Dendritic cell treated with granulocyte-macrophage colony-stimulating factor and Interleukin-4, amounts not matched to agents 40 ng/mL and 50 ng/mL, for 4 days (primary cell): ENCODE measurements around the gene EMID1.
"Not testable (repeated sequence)": the region's sequence is repeated elsewhere in the genome, so short reads cannot be mapped to it uniquely, and the experiment has no call there.

Source experiments
- H3K27ac Mint-ChIP-seq: one replicate; pipeline ENCODE4 v1.8.0; 2022; ENCODE audit warnings: mild to moderate bottlenecking, mixed read lengths
- H3K27me3 Mint-ChIP-seq: one replicate; pipeline ENCODE4 v1.8.0; 2022; ENCODE audit warnings: mild to moderate bottlenecking, mixed read lengths
- H3K36me3 Mint-ChIP-seq: one replicate; pipeline ENCODE4 v1.8.0; 2022; ENCODE audit warnings: low read depth, mixed read lengths
- H3K4me1 Mint-ChIP-seq: one replicate; pipeline ENCODE4 v1.8.0; 2022; ENCODE audit warnings: low read depth, mixed read lengths
- H3K4me3 Mint-ChIP-seq: one replicate; pipeline ENCODE4 v1.8.0; 2022; ENCODE audit warnings: mild to moderate bottlenecking, moderate library complexity, mixed read lengths
- H3K9me3 Mint-ChIP-seq: one replicate; pipeline ENCODE4 v1.8.0; 2022; ENCODE audit warnings: mixed read lengths
- intact Hi-C: fragments of 100-400 bp; cut with micrococcal nuclease; formaldehyde crosslinking; loops from one replicate; pipeline ENCODE4 v1.15.0; 2022

Gene EMID1

GRCh38 chr22:29247891-29248290, 42.2 kb downstream of the EMID1 start:
- H3K4me3 Mint-ChIP-seq, H3K9me3 Mint-ChIP-seq, H3K36me3 Mint-ChIP-seq, H3K27ac Mint-ChIP-seq, H3K27me3 Mint-ChIP-seq, H3K4me1 Mint-ChIP-seq: not testable (repeated sequence)
- intact Hi-C loops, result loop anchor here (10.0 kb wide), 1 partner anchor 93 kb away; no protein-coding TSS in a partner anchor

DNA sequence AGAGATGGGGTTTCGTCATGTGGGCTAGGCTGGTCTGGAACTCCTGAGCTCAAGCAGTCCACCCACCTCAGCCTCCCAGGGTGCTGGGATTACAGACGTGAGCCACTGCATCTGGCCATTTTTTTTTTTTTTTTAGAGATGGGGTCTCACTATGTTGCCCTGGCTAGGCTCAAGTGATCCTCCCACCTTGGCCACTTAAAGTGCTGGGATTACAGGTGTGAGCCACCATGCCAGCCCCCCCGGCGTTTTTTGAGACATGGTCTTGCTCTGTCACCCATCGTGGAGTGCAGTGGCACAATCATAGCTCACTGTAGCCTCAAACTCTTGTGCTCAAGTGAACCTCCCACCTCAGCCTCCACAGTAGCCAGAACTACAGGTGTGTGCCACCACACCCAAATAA, 45.6 kb downstream of the EMID1 start:
- intact Hi-C loops, result no loop called here
- Mint-ChIP-seq H3K27me3 (no peaks in the 10 kb centered on the region), H3K36me3 (no peaks in the 10 kb centered on the region), H3K9me3 (no peaks in the 10 kb centered on the region), H3K4me3 (no peak overlapping the region), H3K27ac (no peak overlapping the region), H3K4me1 (no peaks in the 10 kb centered on the region)

GRCh38 chr22:29251981-29252911, 46.5 kb downstream of the EMID1 start:
- H3K4me1 Mint-ChIP-seq, result no peaks in the 10 kb centered on the region
- no peak overlapping the region for H3K4me3 Mint-ChIP-seq
- H3K9me3 Mint-ChIP-seq, result no peaks in the 10 kb centered on the region
- no peaks in the 10 kb centered on the region for H3K27me3 Mint-ChIP-seq
- intact Hi-C loops, result no loop called here
- H3K27ac Mint-ChIP-seq, result no peak overlapping the region
- H3K36me3 Mint-ChIP-seq, result no peaks in the 10 kb centered on the region

GRCh38 chr22:29253561-29254285, 48.0 kb downstream of the EMID1 start:
- no peaks in the 10 kb centered on the region for H3K9me3 Mint-ChIP-seq

DNA sequence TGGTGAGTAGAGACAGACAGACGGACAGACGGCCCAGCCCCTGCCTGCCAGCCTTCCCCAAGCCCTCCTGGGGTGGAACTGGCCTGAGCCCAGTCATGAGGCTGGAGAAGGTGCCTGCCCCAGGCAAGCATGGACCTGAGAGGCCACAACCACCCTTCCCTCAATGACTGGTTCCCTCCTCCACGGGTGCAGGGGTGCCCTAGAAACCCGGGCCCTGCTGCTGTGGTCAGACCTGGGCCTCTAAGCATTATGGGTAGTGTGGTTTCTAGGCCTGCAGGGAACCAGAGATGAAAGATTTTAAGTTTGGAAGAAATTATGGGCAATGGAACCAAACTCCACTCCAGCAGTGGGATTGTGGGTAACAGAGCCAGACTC, 48.6 kb downstream of the EMID1 start:
- intact Hi-C loops, result no loop called here

More at GRCh38 chr22:29253561-29254285, 48.0 kb downstream of the EMID1 start:
- Mint-ChIP-seq H3K4me3 (no peak overlapping the region), H3K27ac (no peak overlapping the region), H3K27me3 (no peaks in the 10 kb centered on the region), H3K36me3 (no peaks in the 10 kb centered on the region), H3K4me1 (no peaks in the 10 kb centered on the region)
- intact Hi-C loops, result no loop called here

GRCh38 chr22:29255064-29255621, 49.4 kb downstream of the EMID1 start:
- no peaks in the 10 kb centered on the region for H3K4me1 Mint-ChIP-seq
- H3K9me3 Mint-ChIP-seq, result no peaks in the 10 kb centered on the region
- no peak overlapping the region for H3K4me3 Mint-ChIP-seq
- intact Hi-C loops, result no loop called here
- H3K27ac Mint-ChIP-seq, result no peak overlapping the region
- no peaks in the 10 kb centered on the region for H3K27me3 Mint-ChIP-seq
- peaks cover 12% of the 10 kb centered on the region for H3K36me3 Mint-ChIP-seq

More for the DNA sequence above, 48.6 kb downstream of the EMID1 start:
- H3K9me3 Mint-ChIP-seq, result no peaks in the 10 kb centered on the region
- H3K27me3 Mint-ChIP-seq, result no peaks in the 10 kb centered on the region
- no peak overlapping the region for H3K27ac Mint-ChIP-seq
- peaks cover 3% of the 10 kb centered on the region for H3K36me3 Mint-ChIP-seq
- no peaks in the 10 kb centered on the region for H3K4me1 Mint-ChIP-seq
- H3K4me3 Mint-ChIP-seq, result no peak overlapping the region

GRCh38 chr22:29256606-29257325, 51.1 kb downstream of the EMID1 start:
- no peaks in the 10 kb centered on the region for H3K4me1 Mint-ChIP-seq
- H3K27me3 Mint-ChIP-seq, result no peaks in the 10 kb centered on the region
- no peak overlapping the region for H3K27ac Mint-ChIP-seq
- intact Hi-C loops, result no loop called here
- H3K4me3 Mint-ChIP-seq, result no peak overlapping the region
- no peaks in the 10 kb centered on the region for H3K9me3 Mint-ChIP-seq
- H3K36me3 Mint-ChIP-seq, result peaks cover 23% of the 10 kb centered on the region

DNA sequence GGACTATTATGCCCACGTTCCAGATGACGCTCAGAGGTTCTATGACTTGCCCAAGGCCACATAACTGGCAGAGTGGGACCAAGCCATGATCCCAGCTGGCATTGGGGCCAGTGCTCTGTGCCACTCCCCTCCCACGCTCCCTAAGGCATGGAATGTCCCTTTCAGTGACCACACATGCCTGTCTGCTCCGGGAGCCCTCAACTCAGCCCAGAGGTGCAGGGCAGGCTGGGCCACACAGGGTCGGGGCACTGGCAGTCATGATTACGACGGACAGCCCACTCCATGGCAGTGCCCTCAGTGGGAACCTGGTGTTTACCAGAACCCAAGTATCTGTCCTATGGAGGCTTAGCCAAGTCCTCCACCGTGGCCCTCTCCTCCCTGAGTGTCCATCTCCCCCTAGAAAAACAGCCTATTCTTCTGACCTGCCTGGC, 52.1 kb downstream of the EMID1 start:
- Mint-ChIP-seq H3K36me3 (peaks cover 23% of the 10 kb centered on the region), H3K27me3 (no peaks in the 10 kb centered on the region), H3K4me3 (no peak overlapping the region), H3K27ac (no peak overlapping the region), H3K9me3 (no peaks in the 10 kb centered on the region), H3K4me1 (no peaks in the 10 kb centered on the region)
- intact Hi-C loops, result no loop called here

DNA sequence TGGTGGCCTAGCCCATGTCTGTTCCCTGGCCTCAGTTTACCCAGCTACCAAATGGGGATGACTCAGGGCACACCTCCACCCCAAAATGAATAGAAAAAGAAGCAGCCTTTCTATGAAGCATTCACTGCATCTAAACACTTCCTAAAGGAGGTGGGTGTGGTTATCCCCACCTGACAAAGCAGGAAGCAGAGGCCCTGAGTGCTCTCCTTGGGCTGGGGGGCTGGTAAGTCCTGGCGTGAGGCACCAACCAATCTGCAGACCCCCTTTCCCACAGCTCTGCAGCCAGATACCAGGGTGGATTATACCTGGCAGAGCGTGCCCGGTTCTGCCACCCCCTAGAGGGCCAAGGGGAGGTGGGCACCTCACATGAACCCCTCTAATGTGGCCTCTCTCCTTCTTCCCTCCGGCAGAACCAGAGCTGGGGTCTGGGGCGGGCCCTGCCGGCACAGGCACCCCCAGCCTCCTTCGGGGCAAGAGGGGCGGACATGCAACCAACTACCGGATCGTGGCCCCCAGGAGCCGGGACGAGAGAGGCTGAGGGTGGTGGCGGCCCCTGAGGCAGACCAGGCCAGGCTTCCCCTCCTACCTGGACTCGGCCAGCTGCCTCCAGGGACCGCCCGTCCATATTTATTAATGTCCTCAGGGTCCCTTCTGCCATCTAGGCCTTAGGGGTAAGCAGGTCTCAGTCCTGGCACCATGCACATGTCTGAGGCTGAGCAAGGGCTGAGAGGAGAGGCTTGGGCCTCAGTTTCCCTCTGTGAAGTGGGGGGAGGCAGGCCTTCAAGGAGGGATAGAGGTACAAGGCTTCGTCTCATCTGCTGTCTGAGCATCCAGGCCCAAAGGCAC, 52.9 kb downstream of the EMID1 start:
- peaks cover 27% of the 10 kb centered on the region for H3K36me3 Mint-ChIP-seq
- no peak overlapping the region for H3K27ac Mint-ChIP-seq
- intact Hi-C loops, result no loop called here
- no peaks in the 10 kb centered on the region for H3K4me1 Mint-ChIP-seq
- no peak overlapping the region for H3K4me3 Mint-ChIP-seq
- H3K9me3 Mint-ChIP-seq, result no peaks in the 10 kb centered on the region
- H3K27me3 Mint-ChIP-seq, result no peaks in the 10 kb centered on the region

DNA sequence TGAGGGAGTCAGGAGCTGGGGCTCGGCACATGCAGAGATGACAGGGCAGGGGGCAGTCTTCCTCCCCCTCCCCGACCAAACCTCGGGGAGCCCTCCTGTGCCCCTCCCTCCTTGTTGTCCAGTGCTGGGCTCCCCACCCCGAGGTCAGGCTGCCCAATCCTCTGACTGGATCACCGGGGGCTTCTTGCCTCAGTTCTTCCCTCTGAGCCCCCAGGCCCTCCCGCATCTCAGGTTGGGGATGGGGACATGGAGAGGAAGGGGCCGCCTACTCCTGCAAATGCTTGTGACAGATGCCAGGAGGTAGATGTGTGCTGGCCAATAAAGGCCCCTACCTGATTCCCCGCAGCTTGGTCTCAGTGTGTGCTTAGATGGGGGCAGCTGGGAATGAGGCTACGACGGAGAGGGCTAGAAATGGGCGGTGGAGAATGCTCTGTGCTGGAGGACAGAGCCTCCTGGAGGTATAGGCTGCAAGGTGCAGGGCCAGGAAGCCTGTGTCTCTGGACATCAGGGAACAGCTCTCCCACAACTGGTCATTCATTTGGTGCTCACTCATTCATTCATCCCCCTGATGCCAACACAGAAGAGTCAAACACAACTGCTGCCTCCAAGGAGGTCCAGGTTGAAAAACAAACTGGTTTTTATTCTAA, 53.7 kb downstream of the EMID1 start:
- no peaks in the 10 kb centered on the region for H3K9me3 Mint-ChIP-seq
- no peak overlapping the region for H3K27ac Mint-ChIP-seq
- intact Hi-C loops, result no loop called here
- no peaks in the 10 kb centered on the region for H3K4me1 Mint-ChIP-seq
- H3K4me3 Mint-ChIP-seq, result no peak overlapping the region
- H3K27me3 Mint-ChIP-seq, result no peaks in the 10 kb centered on the region
- peaks cover 35% of the 10 kb centered on the region for H3K36me3 Mint-ChIP-seq

GRCh38 chr22:29260031-29260560, 54.4 kb downstream of the EMID1 start:
- H3K9me3 Mint-ChIP-seq, result no peaks in the 10 kb centered on the region
- no peaks in the 10 kb centered on the region for H3K27me3 Mint-ChIP-seq
- H3K36me3 Mint-ChIP-seq, result peaks cover 42% of the 10 kb centered on the region
- H3K4me3 Mint-ChIP-seq, result no peak overlapping the region
- H3K4me1 Mint-ChIP-seq, result no peaks in the 10 kb centered on the region
- intact Hi-C loops, result no loop called here
- no peak overlapping the region for H3K27ac Mint-ChIP-seq

GRCh38 chr22:29260601-29261315, 55.1 kb downstream of the EMID1 start:
- Mint-ChIP-seq H3K27me3 (no peaks in the 10 kb centered on the region), H3K9me3 (no peaks in the 10 kb centered on the region), H3K4me1 (peaks cover 2% of the 10 kb centered on the region), H3K36me3 (peaks cover 48% of the 10 kb centered on the region), H3K4me3 (no peak overlapping the region), H3K27ac (no peak overlapping the region)
- intact Hi-C loops, result no loop called here
